ENCODE data around the gene CPLX1. TPM values are rescaled to one million over a fixed set of nuclear protein-coding genes. Genes with fewer than 3 reads are reported as not detected.

CPLX1 gene
- polyA plus RNA-seq, 3 donors: not detected

DNA sequence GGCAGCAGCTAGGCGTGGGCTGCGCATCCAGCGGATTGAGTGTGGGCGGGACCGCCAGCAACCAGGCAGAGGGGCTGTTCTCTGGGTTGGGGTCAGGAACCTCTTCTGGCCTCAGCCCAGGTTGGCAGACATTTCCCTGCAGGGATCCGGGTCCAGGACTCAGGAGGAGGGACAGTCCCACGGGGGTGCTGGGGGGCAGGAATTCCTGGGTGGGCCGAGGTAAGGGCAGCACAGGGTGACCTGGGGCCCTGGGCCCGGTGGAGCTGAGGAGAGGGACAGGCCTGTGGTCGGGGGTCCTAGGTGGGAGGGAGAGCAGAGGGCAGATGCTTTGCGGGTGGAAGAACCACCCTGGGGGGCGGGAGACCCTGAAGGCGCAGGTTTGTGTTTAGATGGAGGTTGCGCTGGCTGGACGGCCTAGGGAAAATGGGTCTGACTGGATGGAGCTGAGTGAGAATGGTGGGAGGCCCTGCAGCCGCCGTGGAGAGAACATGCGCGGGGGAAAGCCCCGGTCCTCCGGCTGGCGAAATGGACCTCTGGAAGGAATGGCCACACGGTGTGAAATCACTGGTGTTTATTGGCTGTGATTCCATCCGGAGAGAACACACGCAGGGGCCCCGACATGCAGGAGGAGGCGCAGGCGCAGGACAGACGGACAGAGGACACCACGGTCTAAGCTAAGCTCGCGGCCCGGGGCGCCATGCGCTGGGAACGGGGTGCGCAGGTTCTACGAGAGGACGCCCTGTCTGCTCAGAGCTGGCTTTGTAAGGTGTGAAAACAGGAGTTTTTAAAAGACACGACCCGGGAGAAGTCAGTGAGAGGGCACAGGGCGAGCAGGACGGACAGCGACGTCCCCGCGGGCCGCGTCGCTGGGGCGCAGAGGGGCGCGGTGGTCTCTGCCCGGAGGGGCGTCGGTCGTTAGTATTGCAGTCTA lies 41.3 kb downstream of the CPLX1 start:
- Mint-ChIP-seq H3K4me1 (peaks cover 37% of the 10 kb centered on the region), H3K27ac (peak overlapping the region in 1 of 7 donors; percentile 28), H3K36me3 (peaks cover 9 to 13% of the 10 kb centered on the region in 2 donors), H3K27me3 (ENCODE audit: low read depth in 3 of 3) (peaks cover 37 to 58% (median 46%) of the 10 kb centered on the region in 3 donors), H3K9me3 (peaks cover 0 to 15% (median 7%) of the 10 kb centered on the region in 7 donors), H3K4me3 (peak overlapping the region in 1 of 2 donors; percentile 81)
- H4K20me1 ChIP-seq (ENCODE audit: insufficient read depth, low read length): peaks cover under 1% of the 10 kb centered on the region
- TF ChIP-seq CTCF (IDR thresholded peaks at IDR 0.05): no peak
- WGBS (ENCODE audit: insufficient coverage): 52% methylated on average over 54 of the region's 57 CpGs
- no peak overlapping the region for H3K4me2 ChIP-seq (replicated peaks; ENCODE audit: extremely low read depth, low read length, poor library complexity, severe bottlenecking)
- no peak for DNase-seq
- peaks cover 13 to 50% of the 10 kb centered on the region in 2 donors for H3K27me3 ChIP-seq (ENCODE audit: control insufficient read depth in 2 of 2, insufficient read depth in 2 of 2, low read length in 2 of 2)
- H3K27ac ChIP-seq (ENCODE audit: low read depth in 1 of 2, low read length in 2 of 2): no peak overlapping the region
- peaks cover 32 to 38% of the 10 kb centered on the region in 2 donors for H3K4me1 ChIP-seq (ENCODE audit: control insufficient read depth in 1 of 2, insufficient read depth in 2 of 2, low read length in 2 of 2)
- no peak overlapping the region for H2AFZ ChIP-seq (ENCODE audit: insufficient read depth, low read depth, low read length, poor library complexity, severe bottlenecking)
- H3K9me3 ChIP-seq (replicated peaks in 1 of 2; ENCODE audit: control insufficient read depth in 1 of 2, insufficient read depth in 1 of 2, low read length in 2 of 2): no peaks in the 10 kb centered on the region
- intact Hi-C loops (cut with micrococcal nuclease): loop anchor here (5.0 to 10.0 kb wide), 7 partner anchors 77 to 1100 kb away; partner anchors contain the start of genes PCGF3 (in 2 of the 2), DGKQ (in 1 of the 2), MAEA (in 1 of the 2) and UVSSA (in 1 of the 2)
- no peak overlapping the region for H3K4me3 ChIP-seq (replicated peaks in 1 of 3; ENCODE audit: low read depth in 2 of 3, low read length in 3 of 3)
- H3K36me3 ChIP-seq (replicated peaks in 1 of 2; ENCODE audit: control insufficient read depth in 1 of 2, insufficient read depth in 2 of 2, low read length in 2 of 2): peaks cover under 1 to 2% of the 10 kb centered on the region in 2 donors
- H3K9ac ChIP-seq (ENCODE audit: insufficient read depth, low read length, poor library complexity, severe bottlenecking): no peak overlapping the region
- H3K79me2 ChIP-seq (ENCODE audit: insufficient read depth, low read length): peaks cover 20% of the 10 kb centered on the region

GRCh38 chr4:781493-782216 lies 44.3 kb downstream of the CPLX1 start:
- H3K27ac Mint-ChIP-seq: peak overlapping the region; percentile 90 to 97 (median 96)
- H2AFZ ChIP-seq (ENCODE audit: insufficient read depth, low read depth, low read length, poor library complexity, severe bottlenecking): peak overlapping the region; percentile 93
- H3K27me3 Mint-ChIP-seq (ENCODE audit: low read depth in 3 of 3): peaks cover 20 to 28% (median 23%) of the 10 kb centered on the region in 3 donors
- H3K9me3 Mint-ChIP-seq: peaks cover 0 to 12% (median 6%) of the 10 kb centered on the region in 7 donors
- H3K27me3 ChIP-seq (ENCODE audit: control insufficient read depth in 2 of 2, insufficient read depth in 2 of 2, low read length in 2 of 2): peaks cover 4 to 24% of the 10 kb centered on the region in 2 donors
- peak overlapping the region; percentile 90 for H3K4me2 ChIP-seq (replicated peaks; ENCODE audit: extremely low read depth, low read length, poor library complexity, severe bottlenecking)
- H3K9ac ChIP-seq (ENCODE audit: insufficient read depth, low read length, poor library complexity, severe bottlenecking): peak overlapping the region; percentile 100
- H3K4me3 ChIP-seq (replicated peaks in 1 of 3; ENCODE audit: low read depth in 2 of 3, low read length in 3 of 3): peak overlapping the region; percentile 76 to 88 (median 86)
- peak overlapping the region; percentile 83 to 98 for H3K27ac ChIP-seq (ENCODE audit: low read depth in 1 of 2, low read length in 2 of 2)
- no peaks in the 10 kb centered on the region for H3K9me3 ChIP-seq (replicated peaks in 1 of 2; ENCODE audit: control insufficient read depth in 1 of 2, insufficient read depth in 1 of 2, low read length in 2 of 2)
- H3K4me1 Mint-ChIP-seq: peaks cover 45% of the 10 kb centered on the region
- peaks cover 35 to 39% of the 10 kb centered on the region in 2 donors for H3K36me3 Mint-ChIP-seq
- peaks cover 50% of the 10 kb centered on the region for H3K79me2 ChIP-seq (ENCODE audit: insufficient read depth, low read length)
- peaks cover 19 to 30% of the 10 kb centered on the region in 2 donors for H3K36me3 ChIP-seq (replicated peaks in 1 of 2; ENCODE audit: control insufficient read depth in 1 of 2, insufficient read depth in 2 of 2, low read length in 2 of 2)
- intact Hi-C loops (cut with micrococcal nuclease): loop anchor here (5.0 to 10.0 kb wide), 7 partner anchors 74 to 1103 kb away; partner anchors contain the start of genes PCGF3 (in 2 of the 2), DGKQ (in 1 of the 2), MAEA (in 1 of the 2) and UVSSA (in 1 of the 2)
- TF ChIP-seq CTCF (IDR thresholded peaks at IDR 0.05): no peak
- peaks cover 32 to 38% of the 10 kb centered on the region in 2 donors for H3K4me1 ChIP-seq (ENCODE audit: control insufficient read depth in 1 of 2, insufficient read depth in 2 of 2, low read length in 2 of 2)
- peak; percentile 96 to 99 (median 98) for DNase-seq
- peak overlapping the region; percentile 86 to 93 for H3K4me3 Mint-ChIP-seq
- WGBS (ENCODE audit: insufficient coverage): under 1% methylated on average over 56 of the region's 57 CpGs
- peaks cover 29% of the 10 kb centered on the region for H4K20me1 ChIP-seq (ENCODE audit: insufficient read depth, low read length)
